IMR-90 (cell line): ENCODE results near the gene ADGRV1.

Source experiments
- CTCF ChIP-seq: conservative IDR thresholded peaks from 2 replicates; pipeline ENCODE4 v1.5.1; 2012; ENCODE audit warnings: mild to moderate bottlenecking, low read depth, low read length, improper control_type of control experiment
- ELK1 ChIP-seq: fragments of 150-350 bp; IDR thresholded peaks from 2 replicates; pipeline ENCODE4 v1.6.1; 2016; ENCODE audit warnings: low read depth, mild to moderate bottlenecking, low read length, moderate library complexity, borderline replicate concordance

GRCh38 chr5:91059409-91059808, 500.8 kb downstream of the ADGRV1 start:
- TF ChIP-seq ELK1 (no peak), CTCF (no peak)
